Common myeloid progenitor, CD34-positive (primary cell): Measurements from ENCODE around the gene HMCN1.

Experiments used
- CTCF ChIA-PET: fragments of 350-600 bp; sonication (Branson Sonifier 250); formaldehyde crosslinking; loops from one replicate; lab custom pipeline; 2021; ENCODE audit warnings: antibody characterized with exemption; lab: Charles Lee
- POLR2A ChIA-PET: fragments of 350-600 bp; sonication (Branson Sonifier 250); formaldehyde crosslinking; loops from one replicate; lab custom pipeline; 2021; ENCODE audit warnings: antibody characterized with exemption; lab: Charles Lee
- DNase-seq, 3 donors: peaks; one replicate each; pipeline versions ENCODE4 v3.0.0 to v3.0.0-alpha.2; 2013
- H3K27ac ChIP-seq, 2 experiments: 1 replicate in 1 of 2; 2 replicates in 1 of 2; pipeline ENCODE4 v1.7.0; 2013; ENCODE audit warnings: inconsistent platforms in 2 of 2, low read length in 2 of 2, mild to moderate bottlenecking in 2 of 2, low read depth in 1 of 2, moderate library complexity in 1 of 2; ENCODE audit not compliant: severe bottlenecking in 2 of 2, insufficient read depth in 1 of 2, poor library complexity in 1 of 2
- H3K27me3 ChIP-seq, 5 experiments: replicated peaks in 2 of 5; 1 replicate in 3 of 5; 2 replicates in 2 of 5; pipeline versions ENCODE4 v1.6.1 to v1.7.0; 2013; ENCODE audit warnings: low read length in 4 of 5, mild to moderate bottlenecking in 2 of 5, moderate library complexity in 2 of 5, inconsistent platforms in 1 of 5; ENCODE audit not compliant: insufficient read depth in 5 of 5, control insufficient read depth in 4 of 5
- H3K36me3 ChIP-seq, 4 experiments: 1 replicate in 2 of 4; 2 replicates in 2 of 4; pipeline versions ENCODE4 v1.6.1 to v1.7.0; 2013; ENCODE audit warnings: low read length in 3 of 4, control low read depth in 1 of 4, mild to moderate bottlenecking in 1 of 4; ENCODE audit not compliant: control insufficient read depth in 4 of 4, insufficient read depth in 4 of 4
- H3K4me1 ChIP-seq, 4 experiments: 1 replicate in 3 of 4; 2 replicates in 1 of 4; pipeline versions ENCODE4 v1.6.1 to v1.7.1; 2013; ENCODE audit warnings: low read length in 3 of 4, mild to moderate bottlenecking in 3 of 4, control low read depth in 1 of 4, inconsistent platforms in 1 of 4, moderate library complexity in 1 of 4; ENCODE audit not compliant: control insufficient read depth in 4 of 4, insufficient read depth in 4 of 4; ENCODE audit errors: control extremely low read depth in 1 of 4
- H3K4me3 ChIP-seq, 7 experiments: 1 replicate in 4 of 7; 2 replicates in 3 of 7; pipeline versions ENCODE4 v1.5.1 to v1.7.0; 2013; ENCODE audit warnings: mild to moderate bottlenecking in 7 of 7, low read length in 6 of 7, moderate library complexity in 6 of 7, inconsistent platforms in 2 of 7, low read depth in 2 of 7, control low read depth in 1 of 7; ENCODE audit not compliant: insufficient read depth in 4 of 7, control insufficient read depth in 1 of 7; ENCODE audit errors: extremely low read depth in 1 of 7
- H3K9me3 ChIP-seq, 5 experiments: 1 replicate in 4 of 5; 2 replicates in 1 of 5; pipeline versions ENCODE4 v1.6.1 to v1.7.1; 2013; ENCODE audit warnings: low read length in 4 of 5, mild to moderate bottlenecking in 2 of 5, inconsistent platforms in 1 of 5, low read depth in 1 of 5, moderate library complexity in 1 of 5; ENCODE audit not compliant: control insufficient read depth in 4 of 5, insufficient read depth in 2 of 5; ENCODE audit errors: control extremely low read depth in 1 of 5
- WGBS: methylation state at CpG from one replicate; pipeline ENCODE4 v1.1.5; 2013; ENCODE audit not compliant: insufficient coverage; 5-methylcytosine and 5-hydroxymethylcytosine counted together

The HMCN1 gene

GRCh38 chr1:185996211-185996610, 262.0 kb downstream of the HMCN1 start:
- no peak for DNase-seq
- H3K4me1 ChIP-seq: no peaks in the 10 kb centered on the region
- no peaks in the 10 kb centered on the region for H3K27me3 ChIP-seq
- H3K27ac ChIP-seq: no peak overlapping the region
- ChIA-PET POLR2A (no interaction called here), CTCF (no interaction called here)
- H3K9me3 ChIP-seq: no peaks in the 10 kb centered on the region
- no peak overlapping the region for H3K4me3 ChIP-seq
- no peaks in the 10 kb centered on the region for H3K36me3 ChIP-seq
- 100% methylated on average over 2 of the region's 2 CpGs for WGBS

- CTCF ChIA-PET: no interaction called here
- H3K36me3 ChIP-seq: no peaks in the 10 kb centered on the region
- H3K4me1 ChIP-seq: no peaks in the 10 kb centered on the region
- H3K4me3 ChIP-seq: no peak overlapping the region
- WGBS: no CpG with 5 or more reads among the region's 2 CpGs
- no peaks in the 10 kb centered on the region for H3K9me3 ChIP-seq
- POLR2A ChIA-PET: no interaction called here
- DNase-seq: no peak
- H3K27ac ChIP-seq: no peak overlapping the region
- no peaks in the 10 kb centered on the region for H3K27me3 ChIP-seq
These were observed 264.2 kb downstream of the HMCN1 start for GRCh38 chr1:185998391-185998790.

DNA sequence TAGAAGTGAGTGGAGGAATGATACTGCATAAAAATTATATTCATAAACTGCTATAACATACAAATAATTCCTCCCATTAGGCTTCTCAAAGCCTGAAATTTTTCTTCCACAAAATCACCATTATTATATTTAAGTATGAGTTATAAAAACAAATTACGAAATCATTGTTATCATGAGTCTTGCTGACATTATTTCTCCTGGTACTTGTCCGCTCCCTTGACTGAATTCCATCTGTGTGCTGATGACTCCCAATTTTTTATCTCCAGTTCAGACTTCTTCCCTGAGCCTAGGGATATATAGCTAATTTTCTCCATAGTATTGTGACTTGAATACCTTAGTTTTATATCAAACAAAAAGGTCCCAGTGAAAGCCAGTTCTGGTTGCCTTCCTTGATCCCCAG, 268.2 kb downstream of the HMCN1 start:
- Histone ChIP-seq H3K4me3 (no peak overlapping the region), H3K4me1 (no peaks in the 10 kb centered on the region), H3K27me3 (no peaks in the 10 kb centered on the region), H3K27ac (no peak overlapping the region), H3K36me3 (no peaks in the 10 kb centered on the region), H3K9me3 (no peaks in the 10 kb centered on the region)
- CTCF ChIA-PET: interaction anchor here (2.3 kb wide), 1 partner anchor 9 kb away, joined by 6 read pairs; no protein-coding TSS in a partner anchor
- WGBS: 100% methylated on average over 1 of the region's 2 CpGs
- POLR2A ChIA-PET: no interaction called here
- DNase-seq: no peak

DNA sequence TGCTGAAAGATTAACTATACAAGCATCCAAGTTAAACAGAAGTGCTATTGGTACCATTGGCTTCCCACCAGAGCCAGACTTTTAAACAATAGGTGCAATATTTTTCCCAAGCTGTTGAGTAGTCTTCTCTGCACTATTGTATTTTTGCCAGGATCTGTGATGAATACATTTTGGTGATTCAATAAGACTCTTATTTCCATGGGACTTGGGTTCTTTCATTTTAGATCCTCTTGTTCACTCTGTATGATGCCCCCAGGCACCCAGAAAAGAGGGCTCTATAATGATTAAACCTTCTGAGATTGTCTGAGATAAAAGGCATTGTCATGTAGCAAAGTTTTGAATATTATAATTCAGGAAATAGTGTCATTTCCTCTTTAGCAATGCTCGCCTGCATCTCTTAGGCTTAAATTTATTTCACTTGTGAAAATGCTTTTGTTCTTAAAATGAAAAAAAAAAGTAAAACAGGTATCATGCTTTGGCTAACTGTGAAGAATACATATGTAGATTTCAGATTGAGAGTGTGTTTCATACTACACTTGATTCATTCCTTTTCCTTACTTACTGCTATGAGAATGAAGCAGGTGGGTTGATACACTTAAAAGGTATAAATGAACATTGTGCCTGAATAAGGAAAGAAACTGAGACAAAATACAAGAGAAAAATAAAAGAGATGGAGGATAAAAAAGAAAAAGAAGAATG, 275.0 kb downstream of the HMCN1 start:
- no CpG with 5 or more reads among the region's 1 CpG for WGBS
- POLR2A ChIA-PET: no interaction called here
- Histone ChIP-seq H3K9me3 (no peaks in the 10 kb centered on the region), H3K4me1 (peaks cover 0 to 3% (median 0%) of the 10 kb centered on the region in 4 experiments), H3K36me3 (no peaks in the 10 kb centered on the region), H3K27ac (no peak overlapping the region), H3K4me3 (no peak overlapping the region), H3K27me3 (no peaks in the 10 kb centered on the region)
- CTCF ChIA-PET: interaction anchor here (1.0 kb wide), 1 partner anchor 19 kb away, joined by 4 read pairs; no protein-coding TSS in a partner anchor
- DNase-seq: peak in 2 of 3 donors; percentile 19 to 39

DNA sequence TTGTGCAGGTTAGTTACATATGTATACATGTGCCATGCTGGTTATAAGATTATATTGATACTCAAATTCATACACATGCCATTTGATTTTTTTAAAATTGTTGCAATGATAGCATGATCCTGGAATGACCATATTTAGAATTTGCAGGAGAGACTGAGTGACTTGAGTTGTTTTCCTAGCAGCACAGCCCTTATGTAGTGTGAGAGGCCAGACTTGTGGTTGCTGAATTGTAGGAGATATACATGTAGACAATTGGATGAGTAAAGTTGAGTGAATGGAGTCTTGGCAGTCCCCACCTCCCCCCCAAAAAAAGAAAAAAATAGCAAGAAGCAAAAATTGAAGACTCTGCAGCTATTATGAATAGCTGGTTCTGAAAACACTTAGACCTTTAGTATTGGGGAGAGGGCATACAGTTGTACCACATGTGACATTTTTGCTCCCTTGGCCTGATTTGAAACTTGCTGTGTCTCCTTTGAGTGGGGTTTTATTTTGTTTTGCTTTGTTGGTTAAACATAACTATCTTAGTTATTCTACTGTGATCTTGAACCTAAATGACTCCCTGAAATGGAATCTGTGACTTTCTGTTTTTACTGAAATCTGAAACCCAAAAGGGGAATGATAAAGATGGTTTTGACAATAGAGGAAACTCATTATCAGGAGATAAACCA, 280.3 kb downstream of the HMCN1 start:
- DNase-seq: no peak
- Histone ChIP-seq H3K27ac (no peak overlapping the region), H3K4me1 (no peaks in the 10 kb centered on the region), H3K9me3 (no peaks in the 10 kb centered on the region), H3K27me3 (no peaks in the 10 kb centered on the region), H3K4me3 (no peak overlapping the region), H3K36me3 (no peaks in the 10 kb centered on the region)
- ChIA-PET CTCF (no interaction called here), POLR2A (no interaction called here)

DNA sequence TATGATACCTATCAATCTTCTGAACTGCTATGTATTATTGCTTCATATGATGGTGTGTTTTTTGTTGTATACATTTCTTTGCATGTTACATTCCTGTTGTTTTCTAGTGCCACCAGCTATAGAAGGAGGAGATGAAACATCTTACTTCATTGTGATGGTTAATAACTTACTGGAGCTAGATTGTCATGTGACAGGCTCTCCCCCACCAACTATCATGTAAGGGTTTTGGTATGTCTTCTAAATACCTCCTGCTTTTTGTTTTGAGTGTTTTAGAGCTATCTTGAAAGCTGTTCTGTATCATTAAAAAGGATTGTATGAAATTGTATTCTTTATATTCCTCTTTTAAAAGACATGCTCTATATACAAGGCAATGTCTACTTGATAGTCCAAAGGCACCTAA, 282.7 kb downstream of the HMCN1 start:
- POLR2A ChIA-PET: no interaction called here
- H3K27me3 ChIP-seq: no peaks in the 10 kb centered on the region
- no peak overlapping the region for H3K27ac ChIP-seq

DNA sequence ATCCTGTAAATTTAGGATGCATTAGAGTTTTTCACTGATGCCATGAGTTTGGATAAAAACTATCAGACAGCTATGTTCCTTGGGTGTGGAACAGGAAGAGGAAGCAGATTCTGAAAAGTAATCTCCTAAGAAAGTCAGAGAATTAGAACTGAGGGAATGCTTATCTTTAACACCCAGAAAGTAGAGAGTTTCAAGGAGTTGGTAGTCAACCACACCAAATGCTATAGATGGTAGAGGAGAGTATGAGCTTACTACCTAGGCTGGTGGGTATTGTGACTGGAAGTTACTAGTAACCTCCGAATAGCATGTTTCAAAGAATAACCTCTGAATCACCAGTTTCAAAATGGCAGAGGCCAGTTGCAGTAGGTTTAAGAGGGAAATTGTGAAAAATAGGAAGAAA, 288.0 kb downstream of the HMCN1 start:
- CTCF ChIA-PET: no interaction called here
- DNase-seq: peak in 1 of 3 donors; percentile 11
- H3K36me3 ChIP-seq: no peaks in the 10 kb centered on the region
- H3K9me3 ChIP-seq: no peaks in the 10 kb centered on the region
- no peaks in the 10 kb centered on the region for H3K4me1 ChIP-seq
- POLR2A ChIA-PET: no interaction called here
- no CpG with 5 or more reads among the region's 1 CpG for WGBS
- H3K27me3 ChIP-seq: no peaks in the 10 kb centered on the region
- H3K4me3 ChIP-seq: no peak overlapping the region
- no peak overlapping the region for H3K27ac ChIP-seq

More for the DNA sequence above, 282.7 kb downstream of the HMCN1 start:
- DNase-seq: no peak
- CTCF ChIA-PET: no interaction called here
- Histone ChIP-seq H3K4me1 (no peaks in the 10 kb centered on the region), H3K4me3 (no peak overlapping the region), H3K36me3 (no peaks in the 10 kb centered on the region), H3K9me3 (no peaks in the 10 kb centered on the region)
